HG03025 (cell line): ENCODE data around the gene DUSP28.
"Not testable (repeated sequence)": the region's sequence is repeated elsewhere in the genome, so short reads cannot be mapped to it uniquely, and the experiment has no call there.

ENCODE experiments used
- ATAC-seq: cut with Tn5 transposase; IDR thresholded peaks from one replicate; pipeline ENCODE4 v1.9.1; 2021; ENCODE audit warnings: mild to moderate bottlenecking, moderate library complexity; ENCODE audit not compliant: unreplicated experiment, low FRiP score

DUSP28 gene

GRCh38 chr2:240526521-240526920, 33.6 kb upstream of the DUSP28 start:
- ATAC-seq, result no peak

GRCh38 chr2:240527153-240527750, 32.9 kb upstream of the DUSP28 start:
- no peak for ATAC-seq

GRCh38 chr2:240528406-240529040, 31.6 kb upstream of the DUSP28 start:
- ATAC-seq, result no peak

- ATAC-seq, result no peak
Observed at GRCh38 chr2:240529344-240529999, 30.7 kb upstream of the DUSP28 start.

GRCh38 chr2:240530181-240530580, 30.0 kb upstream of the DUSP28 start:
- no peak for ATAC-seq

DNA sequence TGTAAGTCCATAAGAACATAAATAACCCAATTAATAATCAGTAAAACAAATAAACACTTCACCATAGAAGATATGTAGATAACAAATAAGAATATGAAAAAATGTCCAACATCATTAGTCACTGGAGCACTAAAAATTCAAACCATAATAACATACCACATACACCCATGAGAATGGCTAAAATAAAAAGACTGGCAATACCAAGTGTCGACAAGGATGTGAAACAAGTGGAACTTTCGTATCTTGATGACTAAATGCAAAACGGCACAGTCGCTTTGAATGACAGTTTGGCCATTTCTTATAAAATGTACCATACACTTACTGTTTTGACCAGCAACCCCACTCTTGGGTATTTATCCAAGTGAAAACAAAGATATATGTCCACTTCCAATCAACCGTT, 29.1 kb upstream of the DUSP28 start:
- ATAC-seq, result no peak

DNA sequence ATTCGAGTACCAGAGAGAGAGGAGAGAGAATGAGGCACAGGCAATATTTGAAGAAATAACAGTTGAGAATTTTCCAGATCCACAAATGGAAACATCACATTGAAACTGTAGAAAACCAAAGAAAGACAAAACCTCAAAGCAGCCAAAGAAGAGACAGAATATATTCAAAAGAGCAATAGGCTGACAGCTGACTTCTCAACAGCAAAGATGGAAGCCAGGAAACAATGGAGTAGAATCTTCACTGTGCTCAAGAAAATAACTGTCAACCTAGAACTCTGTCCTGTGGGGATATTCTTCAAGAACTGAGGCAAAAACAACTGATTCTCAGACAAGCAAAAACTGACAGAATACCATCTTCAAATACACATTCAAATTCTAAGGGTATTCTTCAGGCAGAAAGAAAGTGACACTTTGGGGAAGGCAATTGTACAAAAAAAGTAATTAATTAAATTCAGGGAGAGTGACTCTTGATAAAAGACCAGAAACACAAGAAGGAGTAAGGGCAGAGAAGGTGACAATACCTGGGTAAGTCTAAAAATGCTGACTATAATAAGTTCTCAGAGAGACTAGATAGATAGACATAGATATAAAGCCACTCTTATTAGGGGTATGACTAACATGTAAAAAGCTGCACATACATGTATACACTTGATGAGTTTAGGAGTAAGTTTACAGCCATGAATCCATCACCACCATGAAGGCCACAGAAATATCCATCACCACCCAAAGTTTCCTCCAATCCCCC, 28.0 kb upstream of the DUSP28 start:
- ATAC-seq, result no peak

- ATAC-seq, result no peak
Observed at GRCh38 chr2:240538031-240538780, 22.0 kb upstream of the DUSP28 start.

DNA sequence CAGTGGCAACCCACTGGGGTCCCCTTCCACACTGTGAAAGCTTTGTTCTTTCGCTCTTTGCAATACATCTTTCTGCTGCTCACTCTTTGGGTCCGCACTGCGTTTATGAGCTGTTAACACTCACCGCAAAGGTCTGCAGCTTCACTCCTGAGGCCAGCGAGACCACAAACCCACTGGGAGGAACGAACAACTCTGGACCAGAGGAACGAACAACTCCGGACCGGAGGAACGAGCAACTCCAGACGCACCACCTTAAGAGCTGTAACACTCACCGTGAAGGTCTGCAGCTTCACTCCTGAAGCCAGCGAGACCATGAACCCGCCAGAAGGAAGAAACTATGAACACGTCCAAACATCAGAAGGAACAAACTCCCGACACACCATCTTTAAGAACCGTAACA, 21.1 kb upstream of the DUSP28 start:
- ATAC-seq, result not testable (repeated sequence)

DNA sequence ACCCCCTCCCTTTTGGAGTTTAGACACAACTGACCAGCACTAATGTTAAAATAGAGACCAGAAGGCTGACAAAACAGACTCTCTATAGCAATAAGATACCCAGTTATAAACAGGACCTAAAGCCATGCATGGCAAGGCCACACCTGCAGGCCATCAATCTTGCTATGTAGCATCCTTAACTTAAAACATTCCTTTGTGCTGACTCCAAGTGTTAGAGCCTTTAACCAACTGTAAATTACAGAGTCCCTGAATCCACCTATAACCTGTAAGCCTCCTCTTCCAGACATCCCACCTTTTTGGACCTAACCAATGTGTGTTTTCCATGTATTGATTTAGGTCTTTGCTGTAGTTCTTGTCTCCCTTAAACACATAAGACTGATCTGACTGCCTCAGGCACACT, 20.3 kb upstream of the DUSP28 start:
- ATAC-seq, result no peak

DNA sequence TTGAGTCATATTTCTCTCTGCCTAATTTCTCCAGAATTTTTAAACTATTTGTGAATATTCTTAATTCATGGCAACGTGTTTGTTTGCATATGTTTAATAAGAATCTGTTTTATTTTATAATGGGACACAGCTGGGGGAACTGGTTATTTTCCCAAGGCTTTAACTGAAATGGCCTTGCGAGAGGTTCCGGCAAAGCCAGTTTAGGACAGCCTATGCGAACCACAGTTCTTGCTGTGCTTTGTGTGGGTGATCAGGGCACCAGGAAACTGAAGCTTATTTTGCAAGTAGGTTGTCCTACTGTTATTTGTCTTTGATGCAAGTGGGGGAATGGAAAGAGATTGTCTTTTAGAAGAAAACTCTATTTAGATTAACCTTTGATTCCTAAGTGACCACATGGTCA, 8.9 kb upstream of the DUSP28 start:
- ATAC-seq, result no peak

GRCh38 chr2:240551811-240552210, 8.3 kb upstream of the DUSP28 start:
- no peak for ATAC-seq

GRCh38 chr2:240553956-240554480, 6.1 kb upstream of the DUSP28 start:
- ATAC-seq, result no peak

GRCh38 chr2:240554767-240555493, 5.2 kb upstream of the DUSP28 start:
- no peak for ATAC-seq

DNA sequence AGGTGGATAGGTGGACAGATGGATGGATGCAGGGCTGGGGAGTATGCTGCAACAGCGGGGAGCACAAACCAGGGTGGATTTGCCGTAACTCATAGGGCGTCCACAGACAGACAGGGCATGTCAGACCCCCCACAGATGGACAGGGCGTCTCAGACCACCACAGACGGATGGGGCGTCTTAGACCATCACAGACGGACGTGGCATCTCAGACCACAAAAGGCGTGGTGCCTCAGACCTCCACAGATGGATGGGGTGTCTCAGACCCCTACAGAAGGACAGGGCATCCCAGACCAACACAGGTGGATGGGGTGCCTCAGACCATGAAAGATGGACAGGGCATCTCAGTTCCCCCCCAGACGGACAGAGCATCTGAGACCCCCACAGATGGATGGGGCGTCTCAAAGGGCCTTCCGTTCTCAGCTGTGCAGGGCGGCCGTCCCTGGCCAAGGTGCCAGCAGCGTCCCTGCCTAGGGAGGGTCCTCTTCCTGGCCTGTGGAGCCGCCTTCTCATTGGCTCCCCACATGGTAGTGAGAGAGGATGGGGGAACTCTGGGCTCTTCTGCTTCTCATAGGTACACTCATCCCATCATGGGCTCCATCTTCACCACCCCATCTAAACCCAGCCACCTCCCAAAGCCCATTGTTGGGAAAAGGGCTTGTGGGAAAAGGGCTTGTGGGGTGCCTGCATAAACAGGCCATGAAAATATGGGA, 4.5 kb upstream of the DUSP28 start:
- ATAC-seq, result no peak

DNA sequence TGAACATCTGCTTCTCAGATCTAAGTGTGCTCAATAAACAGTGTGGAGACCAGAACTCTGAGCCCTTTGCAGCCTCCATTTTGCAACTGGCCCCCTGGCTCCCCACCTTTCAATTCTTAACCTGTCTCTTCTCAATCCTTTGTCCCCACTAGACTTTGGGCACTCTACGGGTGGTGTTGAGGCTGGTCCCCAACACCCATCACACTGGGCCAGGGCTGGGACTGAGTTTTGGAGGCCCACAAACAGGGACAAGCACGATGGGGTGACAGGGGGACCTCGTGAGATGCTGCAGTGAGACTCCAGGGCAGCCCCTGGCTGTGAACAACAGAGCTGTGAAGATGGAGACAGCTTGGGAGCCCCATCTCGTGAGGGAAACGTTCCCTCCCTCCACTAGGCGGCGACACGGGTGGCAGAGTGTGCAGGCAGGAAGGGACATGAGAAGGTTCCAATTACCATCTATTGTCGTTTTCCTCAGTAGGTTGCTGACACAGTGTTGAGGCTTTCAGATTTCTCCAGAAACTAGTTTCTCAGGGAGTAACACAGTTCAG, 3.5 kb upstream of the DUSP28 start:
- no peak for ATAC-seq

DNA sequence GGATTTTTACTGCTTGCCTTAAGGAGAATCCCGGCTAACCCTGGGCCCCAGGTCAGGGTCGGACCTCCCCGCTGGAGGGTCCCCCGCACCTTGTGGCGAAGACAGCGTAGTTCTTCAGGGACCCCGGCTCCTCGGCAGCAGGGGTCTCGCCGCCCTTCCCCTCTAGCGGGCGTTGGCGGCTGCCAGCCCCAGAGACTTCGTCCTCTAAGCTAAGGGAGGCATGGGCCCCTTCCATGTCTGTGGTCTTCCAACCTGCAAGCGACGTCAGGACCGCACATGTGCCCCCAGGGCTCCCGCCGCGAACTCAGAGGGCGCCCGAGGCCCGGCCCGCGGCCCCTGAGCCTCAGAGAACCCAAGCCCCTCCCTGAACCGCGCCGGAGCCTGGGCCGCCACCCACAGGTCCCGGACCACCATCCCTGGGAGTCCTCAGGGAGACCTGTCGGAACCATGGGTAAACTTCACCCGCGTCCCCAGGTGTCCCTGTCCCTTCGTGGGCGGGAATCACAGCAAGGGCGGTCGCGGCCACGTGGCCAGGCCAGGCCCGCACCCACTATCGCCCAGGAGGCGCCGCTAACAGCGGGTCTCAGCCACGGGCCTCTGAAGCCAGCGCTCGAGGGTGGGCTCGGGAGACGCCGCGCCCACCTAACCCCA, 2.9 kb upstream of the DUSP28 start:
- ATAC-seq, result no peak

DNA sequence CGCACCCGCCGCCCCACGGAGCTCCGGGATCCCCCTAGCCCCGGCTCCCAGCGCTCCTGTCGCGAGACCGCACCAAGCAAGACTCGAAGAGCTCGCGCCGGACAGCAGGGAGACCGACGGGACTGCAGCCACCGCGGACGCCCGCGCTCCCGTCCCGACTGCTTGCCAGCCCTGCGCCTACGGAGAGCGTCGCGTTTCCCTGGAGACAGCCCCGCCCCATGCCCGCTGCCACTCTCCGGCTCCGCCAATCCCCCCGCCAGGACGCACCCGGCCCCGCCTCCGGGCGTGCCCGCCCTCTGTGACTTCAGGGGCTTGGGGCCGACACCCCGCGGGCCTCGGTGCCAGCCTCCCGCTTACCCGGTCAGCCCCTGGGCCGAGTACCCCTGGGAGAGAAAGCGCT, 2.3 kb upstream of the DUSP28 start, which contains the start of gene ANKMY1:
TSS of gene ANKMY1 (minus strand) at position 181 of the 400 bp plus-strand sequence. CDS start 653 bp downstream, outside the sequence.
- ATAC-seq, result no peak
